ENCODE measurements around the gene ENPP7.

The ENPP7 gene

GRCh38 chr17:79695797-79696609 is 34.7 kb upstream of the ENPP7 start:
- DNase-seq (ENCODE audit: low read depth) = no peak
- no peak for TF ChIP-seq CTCF (IDR thresholded peaks at IDR 0.05; ENCODE audit: insufficient read depth, low read depth, low read length, missing control alignments)
- no peak overlapping the region for H3K4me3 ChIP-seq (ENCODE audit: low read length)

- no peak for DNase-seq (ENCODE audit: low read depth)
- no peak for TF ChIP-seq CTCF (IDR thresholded peaks at IDR 0.05; ENCODE audit: insufficient read depth, low read depth, low read length, missing control alignments)
- no peak overlapping the region for H3K4me3 ChIP-seq (ENCODE audit: low read length)
Measured at GRCh38 chr17:79696610-79696982, 34.1 kb upstream of the ENPP7 start.

- no peak for DNase-seq (ENCODE audit: low read depth)
- TF ChIP-seq CTCF (IDR thresholded peaks at IDR 0.05; ENCODE audit: insufficient read depth, low read depth, low read length, missing control alignments) = no peak
- H3K4me3 ChIP-seq (ENCODE audit: low read length) = no peak overlapping the region
Measured at GRCh38 chr17:79698146-79698846, 32.4 kb upstream of the ENPP7 start.

GRCh38 chr17:79699386-79700036 is 31.2 kb upstream of the ENPP7 start:
- DNase-seq (ENCODE audit: low read depth) = no peak
- no peak for TF ChIP-seq CTCF (IDR thresholded peaks at IDR 0.05; ENCODE audit: insufficient read depth, low read depth, low read length, missing control alignments)
- H3K4me3 ChIP-seq (ENCODE audit: low read length) = no peak overlapping the region

- DNase-seq (ENCODE audit: low read depth) = no peak
- H3K4me3 ChIP-seq (ENCODE audit: low read length) = no peak overlapping the region
- TF ChIP-seq CTCF (IDR thresholded peaks at IDR 0.05; ENCODE audit: insufficient read depth, low read depth, low read length, missing control alignments) = no peak
Measured at GRCh38 chr17:79700592-79700991, 30.2 kb upstream of the ENPP7 start.

GRCh38 chr17:79702034-79702433 is 28.7 kb upstream of the ENPP7 start:
- no peak for DNase-seq (ENCODE audit: low read depth)
- no peak overlapping the region for H3K4me3 ChIP-seq (ENCODE audit: low read length)
- no peak for TF ChIP-seq CTCF (IDR thresholded peaks at IDR 0.05; ENCODE audit: insufficient read depth, low read depth, low read length, missing control alignments)

Measured in epithelial cell of esophagus (primary cell).